Mesenchymal stem cell (in vitro differentiated cells and primary cell): ENCODE results near the gene TLL1.

Experiments used
- DNase-seq: peaks from one replicate; pipeline ENCODE4 v3.0.0-alpha.2; 2013
- H2AFZ ChIP-seq: one replicate; pipeline ENCODE4 v1.6.1; 2013; ENCODE audit warnings: low read depth, mild to moderate bottlenecking, control low read depth, inconsistent platforms, low read length, moderate library complexity
- H2AK5ac ChIP-seq: 2 replicates; pipeline ENCODE4 v1.6.1; 2013; ENCODE audit warnings: low read length, moderate library complexity, mild to moderate bottlenecking, inconsistent platforms; ENCODE audit not compliant: severe bottlenecking
- H2BK120ac ChIP-seq: one replicate; pipeline ENCODE4 v1.6.1; 2013; ENCODE audit warnings: low read depth, mild to moderate bottlenecking, inconsistent platforms, low read length, moderate library complexity
- H2BK12ac ChIP-seq, 2 experiments: one replicate each; pipeline ENCODE4 v1.6.1; 2013; ENCODE audit warnings: inconsistent platforms in 2 of 2, low read length in 2 of 2, mild to moderate bottlenecking in 2 of 2, moderate library complexity in 2 of 2, control low read depth in 1 of 2
- H2BK15ac ChIP-seq: one replicate; pipeline ENCODE4 v1.6.1; 2013; ENCODE audit warnings: mild to moderate bottlenecking, low read depth, inconsistent platforms; ENCODE audit not compliant: poor library complexity, severe bottlenecking
- H2BK5ac ChIP-seq: 2 replicates; pipeline ENCODE4 v1.6.1; 2013; ENCODE audit warnings: low read depth, mild to moderate bottlenecking, low read length, control low read depth, inconsistent platforms; ENCODE audit not compliant: poor library complexity, severe bottlenecking
- H3K14ac ChIP-seq, 2 experiments: one replicate each; pipeline ENCODE4 v1.6.1; 2013; ENCODE audit warnings: inconsistent platforms in 2 of 2, low read length in 2 of 2, control low read depth in 1 of 2, mild to moderate bottlenecking in 1 of 2, moderate library complexity in 1 of 2
- H3K18ac ChIP-seq, 2 experiments: one replicate each; pipeline ENCODE4 v1.6.1; 2013; ENCODE audit warnings: inconsistent platforms in 2 of 2, low read length in 2 of 2, control low read depth in 1 of 2, low read depth in 1 of 2, mild to moderate bottlenecking in 1 of 2
- H3K23ac ChIP-seq, 2 experiments: one replicate each; pipeline ENCODE4 v1.6.1; 2013; ENCODE audit warnings: inconsistent platforms in 2 of 2, low read length in 2 of 2, mild to moderate bottlenecking in 2 of 2, moderate library complexity in 2 of 2, control low read depth in 1 of 2
- H3K27ac ChIP-seq: 2 replicates; pipeline ENCODE4 v1.5.1; 2013; ENCODE audit warnings: mild to moderate bottlenecking, moderate library complexity, low read length, control low read depth, inconsistent platforms; ENCODE audit not compliant: poor library complexity, severe bottlenecking
- H3K27me3 ChIP-seq, 2 experiments: 2 replicates each; pipeline versions ENCODE4 v1.6.1 to v1.7.0; 2013; ENCODE audit warnings: low read length in 2 of 2, mild to moderate bottlenecking in 2 of 2, moderate library complexity in 2 of 2, control low read depth in 1 of 2, inconsistent platforms in 1 of 2; ENCODE audit not compliant: control insufficient read depth in 1 of 2, insufficient read depth in 1 of 2
- H3K36me3 ChIP-seq, 2 experiments: 2 replicates each; pipeline versions ENCODE4 v1.6.1 to v1.7.0; 2013; ENCODE audit warnings: low read length in 2 of 2, control low read depth in 1 of 2, inconsistent platforms in 1 of 2, low read depth in 1 of 2, mild to moderate bottlenecking in 1 of 2; ENCODE audit not compliant: insufficient read depth in 2 of 2, control insufficient read depth in 1 of 2
- H3K4ac ChIP-seq, 2 experiments: one replicate each; pipeline ENCODE4 v1.6.1; 2013; ENCODE audit warnings: inconsistent platforms in 2 of 2, low read length in 2 of 2, mild to moderate bottlenecking in 2 of 2, moderate library complexity in 2 of 2, control low read depth in 1 of 2, low read depth in 1 of 2
- H3K4me1 ChIP-seq: 2 replicates; pipeline ENCODE4 v1.6.1; 2013; ENCODE audit warnings: low read depth, low read length, control low read depth; ENCODE audit not compliant: control insufficient read depth, insufficient read depth
- H3K4me2 ChIP-seq: 2 replicates; pipeline ENCODE4 v1.6.1; 2013; ENCODE audit warnings: low read length, mild to moderate bottlenecking, inconsistent platforms; ENCODE audit not compliant: poor library complexity, severe bottlenecking
- H3K4me3 ChIP-seq, 2 experiments: 2 replicates each; pipeline versions ENCODE4 v1.5.1 to v1.7.0; 2013; ENCODE audit warnings: low read length in 2 of 2, mild to moderate bottlenecking in 2 of 2, control low read depth in 1 of 2, low read depth in 1 of 2; ENCODE audit not compliant: insufficient read depth in 1 of 2
- H3K79me1 ChIP-seq: replicated peaks from 2 replicates; pipeline ENCODE4 v1.6.1; 2013; ENCODE audit warnings: mild to moderate bottlenecking, control low read depth, low read length, inconsistent platforms; ENCODE audit not compliant: poor library complexity, severe bottlenecking
- H3K9ac ChIP-seq: 2 replicates; pipeline ENCODE4 v1.7.0; 2013; ENCODE audit warnings: mild to moderate bottlenecking, low read length, moderate library complexity
- H3K9me3 ChIP-seq: 2 replicates; pipeline ENCODE4 v1.7.0; 2013; ENCODE audit warnings: mild to moderate bottlenecking, low read length; ENCODE audit not compliant: control insufficient read depth
- H4K8ac ChIP-seq: one replicate; pipeline ENCODE4 v1.6.1; 2013; ENCODE audit warnings: inconsistent platforms, mild to moderate bottlenecking, low read length, moderate library complexity
- H4K91ac ChIP-seq: one replicate; pipeline ENCODE4 v1.6.1; 2013; ENCODE audit warnings: mild to moderate bottlenecking, low read length, inconsistent platforms
- WGBS: methylation state at CpG from one replicate; pipeline ENCODE4 v1.1.7; 2013; ENCODE audit warnings: mixed read lengths; 5-methylcytosine and 5-hydroxymethylcytosine counted together

The TLL1 gene

DNA sequence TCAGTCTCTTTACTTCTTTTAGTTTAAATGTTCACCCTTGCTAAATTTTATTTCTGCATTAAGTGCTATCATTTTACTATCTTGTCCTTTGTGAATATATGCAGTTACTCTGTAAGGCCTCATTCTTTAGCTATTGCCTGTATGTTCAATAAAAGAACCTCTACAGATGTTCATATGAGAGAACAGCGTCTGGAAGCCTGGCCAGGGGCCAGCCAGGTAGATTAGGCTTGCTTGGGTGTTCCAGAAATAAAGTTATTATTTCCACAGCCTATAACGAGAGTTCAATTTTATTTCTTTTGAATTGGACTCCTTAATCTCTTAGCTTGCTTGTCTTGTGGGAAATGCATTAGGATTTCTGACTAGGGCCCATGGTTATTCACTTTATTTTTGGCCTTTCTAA lies 214.5 kb downstream of the TLL1 start:
- Histone ChIP-seq H3K27me3 (no peaks in the 10 kb centered on the region), H3K14ac (no peak overlapping the region), H3K18ac (no peak overlapping the region), H3K27ac (no peak overlapping the region), H3K4me3 (no peak overlapping the region), H2AK5ac (no peak overlapping the region), H4K91ac (no peak overlapping the region), H3K36me3 (no peaks in the 10 kb centered on the region), H4K8ac (no peak overlapping the region), H3K23ac (no peak overlapping the region), H3K9ac (no peak overlapping the region), H2BK12ac (no peak overlapping the region), H3K4me2 (no peak overlapping the region), H3K4me1 (no peaks in the 10 kb centered on the region), H3K9me3 (no peaks in the 10 kb centered on the region), H3K79me1 (no peaks in the 10 kb centered on the region), H2BK5ac (no peak overlapping the region), H2AFZ (no peak overlapping the region), H2BK120ac (no peak overlapping the region), H2BK15ac (no peak overlapping the region), H3K4ac (no peak overlapping the region)
- no peak for DNase-seq
- WGBS: 100% methylated on average over 1 of the region's 2 CpGs

- no peak overlapping the region for H2BK12ac ChIP-seq
- no peak overlapping the region for H3K4me3 ChIP-seq
- no peak overlapping the region for H3K4ac ChIP-seq
- no peaks in the 10 kb centered on the region for H3K27me3 ChIP-seq
- H2BK5ac ChIP-seq: no peak overlapping the region
- no peak overlapping the region for H3K27ac ChIP-seq
- no peak overlapping the region for H3K4me2 ChIP-seq
- no peak overlapping the region for H3K14ac ChIP-seq
- H2BK120ac ChIP-seq: no peak overlapping the region
- H4K8ac ChIP-seq: no peak overlapping the region
- no peaks in the 10 kb centered on the region for H3K79me1 ChIP-seq
- H3K18ac ChIP-seq: no peak overlapping the region
- no peak overlapping the region for H2AK5ac ChIP-seq
- no peak overlapping the region for H2BK15ac ChIP-seq
- 62% methylated on average over 4 of the region's 4 CpGs for WGBS
- no peak overlapping the region for H2AFZ ChIP-seq
- H3K36me3 ChIP-seq: no peaks in the 10 kb centered on the region
- no peak for DNase-seq
- H3K23ac ChIP-seq: no peak overlapping the region
- no peak overlapping the region for H3K9ac ChIP-seq
- H4K91ac ChIP-seq: no peak overlapping the region
- no peaks in the 10 kb centered on the region for H3K4me1 ChIP-seq
- no peaks in the 10 kb centered on the region for H3K9me3 ChIP-seq
Measured at GRCh38 chr4:166088576-166088975, 215.5 kb downstream of the TLL1 start.

GRCh38 chr4:166091146-166091545 lies 218.1 kb downstream of the TLL1 start:
- Histone ChIP-seq H3K4me2 (no peak overlapping the region), H3K14ac (no peak overlapping the region), H3K36me3 (no peaks in the 10 kb centered on the region), H2BK12ac (no peak overlapping the region), H3K4me1 (no peaks in the 10 kb centered on the region), H3K4me3 (no peak overlapping the region), H3K9ac (no peak overlapping the region), H3K27me3 (no peaks in the 10 kb centered on the region), H4K91ac (no peak overlapping the region), H3K9me3 (no peaks in the 10 kb centered on the region), H2BK5ac (no peak overlapping the region), H3K79me1 (no peaks in the 10 kb centered on the region), H2BK120ac (no peak overlapping the region), H2AFZ (no peak overlapping the region), H4K8ac (no peak overlapping the region), H3K27ac (no peak overlapping the region), H2BK15ac (no peak overlapping the region), H3K4ac (no peak overlapping the region), H2AK5ac (no peak overlapping the region), H3K23ac (no peak overlapping the region), H3K18ac (no peak overlapping the region)
- no peak for DNase-seq
- 94% methylated on average over 3 of the region's 3 CpGs for WGBS

DNA sequence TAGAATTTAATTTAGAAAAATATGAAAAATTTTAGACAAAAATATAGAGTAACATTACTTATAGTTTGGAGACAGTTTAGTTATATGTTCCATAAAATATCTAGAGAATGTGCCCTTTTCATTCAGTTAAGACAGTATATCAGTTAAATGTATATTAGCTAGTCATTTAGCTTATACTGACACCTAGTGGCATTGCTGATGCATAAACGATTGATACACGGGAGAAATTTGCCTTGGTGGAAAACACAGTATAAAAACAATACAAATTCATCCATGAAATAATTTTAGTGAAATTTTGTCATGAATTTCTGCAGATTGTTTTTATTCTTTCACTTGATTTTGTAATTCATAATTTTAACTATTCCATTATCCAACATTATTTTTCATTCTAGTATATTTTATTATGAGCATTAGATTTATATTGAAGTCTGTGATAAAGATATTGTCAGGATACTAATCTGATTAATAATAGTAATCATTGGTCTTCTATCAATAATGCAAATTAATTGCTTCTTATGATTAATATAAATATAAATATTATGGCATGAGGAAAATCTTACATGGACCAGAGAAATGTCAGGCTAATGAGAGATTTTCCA lies 219.0 kb downstream of the TLL1 start:
- no CpG with 5 or more reads among the region's 2 CpGs for WGBS

More for the DNA sequence above, 219.0 kb downstream of the TLL1 start:
- Histone ChIP-seq H3K23ac (no peak overlapping the region), H3K4me1 (no peaks in the 10 kb centered on the region), H3K4me3 (no peak overlapping the region), H2BK15ac (no peak overlapping the region), H3K9ac (no peak overlapping the region), H3K27me3 (no peaks in the 10 kb centered on the region), H4K8ac (no peak overlapping the region), H3K4ac (no peak overlapping the region), H3K18ac (no peak overlapping the region), H3K4me2 (no peak overlapping the region), H3K9me3 (no peaks in the 10 kb centered on the region), H3K36me3 (no peaks in the 10 kb centered on the region), H2BK12ac (no peak overlapping the region), H2AFZ (no peak overlapping the region), H4K91ac (no peak overlapping the region), H3K27ac (no peak overlapping the region), H2BK120ac (no peak overlapping the region), H2AK5ac (no peak overlapping the region), H2BK5ac (no peak overlapping the region), H3K79me1 (no peaks in the 10 kb centered on the region), H3K14ac (no peak overlapping the region)
- peak; percentile 40 for DNase-seq
